NCI-H2029 treated with DMSO at 0.1 percent for 48 hours (cell line): ENCODE measurements around the gene NR2E3.
"Not testable (repeated sequence)": the region's sequence is repeated elsewhere in the genome, so short reads cannot be mapped to it uniquely, and the experiment has no call there.

Experiments
- DNase-seq: peaks from one replicate; lab custom pipeline; 2025; lab: John Stamatoyannopoulos, UW

NR2E3 gene

DNA sequence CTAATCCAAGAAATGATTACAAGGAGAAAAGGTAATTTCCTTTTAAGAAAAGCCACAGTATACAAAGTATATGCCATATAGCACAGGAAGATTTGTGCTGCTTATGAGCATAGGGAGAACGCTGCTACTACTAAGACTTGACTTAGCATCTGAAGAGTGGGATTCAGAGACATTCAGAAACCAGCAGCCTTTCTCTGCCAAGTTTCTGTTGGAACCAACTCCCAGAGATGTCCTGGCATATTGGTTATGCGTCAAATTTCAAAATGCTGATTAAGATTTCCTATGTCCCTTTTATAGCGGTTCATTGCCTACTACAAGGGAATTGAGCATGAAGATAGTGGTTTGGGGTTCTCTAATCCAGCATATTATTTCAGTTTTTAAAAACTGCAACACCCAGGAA lies 4.9 kb downstream of the NR2E3 start:
- DNase-seq: no peak

DNA sequence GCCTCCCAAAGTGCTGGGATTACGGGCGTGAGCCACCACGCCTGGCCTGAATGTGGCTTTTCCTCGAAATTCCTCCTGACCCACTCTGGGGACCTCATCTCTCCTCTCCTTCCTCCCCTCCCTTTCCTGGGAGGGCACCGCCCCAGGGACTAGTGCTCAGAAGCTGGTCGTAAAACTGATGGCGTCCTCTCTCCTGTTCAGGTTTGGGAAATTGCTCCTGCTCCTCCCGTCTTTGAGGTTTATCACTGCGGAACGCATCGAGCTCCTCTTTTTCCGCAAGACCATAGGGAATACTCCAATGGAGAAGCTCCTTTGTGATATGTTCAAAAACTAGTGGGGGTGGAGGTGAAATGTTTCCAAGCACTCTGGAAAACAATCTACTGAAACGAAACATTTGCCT lies 7.0 kb downstream of the NR2E3 start:
- DNase-seq: no peak

DNA sequence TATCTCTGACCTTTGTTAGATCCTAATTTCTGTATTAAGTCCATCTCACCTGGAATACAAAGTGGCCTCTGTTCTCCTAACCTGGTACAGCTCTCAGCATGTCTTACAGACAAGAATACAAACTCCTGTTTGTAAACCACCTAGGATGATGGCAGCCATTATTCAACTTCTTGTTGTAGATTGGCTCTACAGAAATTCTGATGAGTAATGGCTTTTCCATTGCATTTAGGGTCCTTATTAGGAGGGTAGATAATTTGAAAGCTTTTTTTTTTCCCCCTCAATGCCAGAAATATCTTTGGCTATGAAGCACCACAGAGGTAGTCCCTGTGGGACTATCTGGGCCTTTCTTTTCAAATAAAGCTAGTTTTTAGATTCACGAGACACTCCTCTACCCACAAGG lies 9.8 kb downstream of the NR2E3 start:
- DNase-seq: no peak

DNA sequence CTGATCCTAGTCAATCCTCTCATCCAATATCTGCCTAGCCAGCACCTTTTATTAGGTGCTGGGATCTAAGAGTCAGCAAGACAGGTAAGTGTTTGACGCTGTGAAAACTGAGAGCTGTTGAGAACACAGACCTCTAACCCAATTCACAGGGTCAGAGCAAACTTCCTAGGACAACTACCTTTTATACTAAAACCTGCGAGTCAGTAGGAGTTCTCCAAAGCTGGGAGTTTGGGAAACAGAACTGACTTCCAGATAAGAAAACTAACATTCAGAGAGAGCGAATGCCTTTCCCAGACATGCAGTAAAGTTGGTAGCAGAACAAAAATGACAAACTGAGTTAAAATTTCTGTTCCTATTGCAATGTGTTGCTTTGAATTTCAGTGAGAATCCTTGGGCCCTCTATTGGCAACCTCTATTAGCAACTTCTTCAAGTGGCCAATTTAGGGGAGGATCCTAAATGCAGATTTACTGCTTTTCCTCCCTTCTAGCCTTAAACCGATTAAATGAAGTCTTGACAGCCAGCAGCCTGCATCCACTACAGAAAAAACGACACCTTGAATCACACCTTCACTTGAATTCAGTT lies 11.3 kb downstream of the NR2E3 start:
- no peak for DNase-seq

DNA sequence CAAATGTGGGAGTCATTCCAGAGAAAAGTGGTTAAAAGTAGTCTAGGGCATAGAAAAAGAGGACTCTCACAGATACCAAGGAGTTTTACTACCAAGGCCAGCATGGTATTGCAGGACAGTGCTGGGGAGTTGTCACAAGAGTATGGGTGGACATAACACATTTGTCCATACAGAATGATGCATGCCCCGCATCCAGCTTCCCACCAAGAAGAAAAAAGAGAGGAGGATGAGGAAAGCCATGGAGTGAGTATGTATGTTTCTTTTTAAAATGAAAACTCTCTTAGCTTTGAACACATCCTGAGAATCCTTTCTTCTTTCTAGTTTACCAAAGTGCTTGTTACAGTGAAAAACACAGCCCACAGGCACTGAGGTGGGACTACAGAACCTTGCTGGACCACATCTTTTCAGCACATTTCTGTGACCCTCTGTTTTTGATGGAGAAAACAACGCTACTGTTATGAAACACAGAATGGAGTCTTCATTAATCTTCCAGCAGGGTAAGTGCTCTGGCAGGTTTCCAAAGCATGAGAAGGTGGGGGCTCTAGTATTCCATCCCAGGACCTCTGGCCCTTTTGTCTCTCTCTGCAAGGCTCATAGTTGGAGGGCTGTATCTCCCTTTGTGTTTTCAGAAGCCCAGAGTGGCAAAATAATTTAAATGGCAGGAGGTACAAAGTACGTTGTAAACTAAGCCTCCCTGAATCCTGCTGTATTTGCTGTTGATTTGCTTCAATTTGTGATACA lies 12.7 kb downstream of the NR2E3 start:
- no peak for DNase-seq

DNA sequence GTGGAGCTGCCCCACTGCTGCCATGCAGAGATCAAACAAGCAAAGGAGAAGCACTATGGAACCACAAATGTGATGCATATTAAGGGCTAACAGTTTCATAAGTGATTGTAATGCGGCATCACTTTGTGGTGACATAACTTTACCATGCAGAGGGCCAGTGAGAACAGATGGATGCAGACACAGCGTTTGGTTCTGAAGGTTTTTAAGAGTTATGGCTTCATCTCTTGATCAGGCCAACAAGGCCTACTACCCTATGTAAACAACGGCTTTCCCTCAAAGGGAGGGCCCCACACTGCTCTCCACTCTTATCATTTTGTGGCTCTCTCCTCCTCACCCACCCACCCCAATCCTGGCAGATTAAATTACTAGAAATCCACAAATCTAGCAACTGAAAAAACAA lies 13.4 kb downstream of the NR2E3 start:
- DNase-seq: no peak

DNA sequence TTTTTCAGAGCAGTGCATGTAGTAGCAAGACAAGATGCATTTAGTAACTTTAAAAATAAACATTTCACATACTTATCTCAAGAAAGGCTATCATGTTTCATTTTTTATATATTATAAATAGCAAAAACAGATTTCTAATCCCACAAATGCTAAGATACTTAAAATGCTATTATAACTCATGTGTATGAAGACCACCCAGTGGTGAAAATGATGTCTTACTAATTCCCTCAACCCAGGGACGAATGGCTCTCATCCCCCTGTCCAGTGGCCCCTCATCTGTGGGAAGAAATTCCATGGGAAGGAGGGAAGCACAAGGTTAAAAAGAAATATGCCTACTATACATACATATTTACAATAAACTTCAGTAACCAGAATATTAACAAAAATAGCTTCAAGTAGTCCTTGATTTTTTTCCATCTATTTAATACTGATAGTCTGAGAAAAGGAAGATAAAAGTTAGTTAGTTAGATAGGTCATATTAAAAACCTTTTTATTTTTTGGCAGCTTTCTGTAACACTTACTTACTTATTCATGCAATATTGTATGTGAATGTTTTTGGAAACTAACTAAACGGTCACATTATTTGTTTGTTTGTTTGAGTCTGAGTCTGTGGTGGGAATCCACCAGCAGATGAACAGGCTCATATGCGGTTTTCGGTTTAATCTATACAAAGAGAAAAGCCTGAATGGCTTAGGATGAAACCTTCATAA lies 14.8 kb downstream of the NR2E3 start:
- DNase-seq: no peak

DNA sequence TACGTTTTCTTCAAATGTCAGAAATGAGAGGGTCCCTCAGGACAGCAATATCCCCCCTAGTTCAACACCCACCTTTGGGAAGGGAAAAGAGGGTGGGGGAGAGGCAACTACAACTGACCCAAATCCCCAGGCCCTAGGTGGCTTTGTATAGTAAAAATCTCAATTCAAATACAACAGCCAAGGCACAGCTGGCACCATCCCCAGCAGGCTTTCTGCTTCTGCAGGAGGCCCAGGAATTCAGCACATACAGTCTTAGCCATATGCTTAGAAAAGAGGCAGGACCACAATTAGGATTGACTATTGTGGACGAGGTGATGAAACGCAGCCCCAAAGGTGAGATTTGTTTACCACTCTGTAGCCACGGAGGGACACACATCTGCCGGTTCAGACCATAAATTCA lies 15.8 kb downstream of the NR2E3 start:
- no peak for DNase-seq

DNA sequence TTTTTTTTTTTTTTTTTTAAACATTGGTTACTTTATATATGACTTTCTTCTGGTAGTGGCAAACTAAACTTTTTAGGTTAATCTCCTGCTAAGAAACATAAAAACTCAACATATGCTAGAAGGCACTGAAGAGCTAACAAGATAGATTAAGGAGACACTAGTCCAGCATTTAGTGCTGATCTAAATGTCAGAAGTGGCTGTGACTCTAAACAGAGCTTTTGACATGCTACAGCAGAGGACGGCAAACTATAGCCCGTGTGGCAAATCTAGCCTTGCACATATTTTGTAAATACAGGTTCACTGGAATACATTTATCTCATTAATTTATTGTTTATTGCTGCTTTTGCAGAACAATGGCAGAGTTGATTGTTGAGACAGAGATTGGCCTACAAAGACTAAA lies 20.6 kb downstream of the NR2E3 start:
- no peak for DNase-seq

DNA sequence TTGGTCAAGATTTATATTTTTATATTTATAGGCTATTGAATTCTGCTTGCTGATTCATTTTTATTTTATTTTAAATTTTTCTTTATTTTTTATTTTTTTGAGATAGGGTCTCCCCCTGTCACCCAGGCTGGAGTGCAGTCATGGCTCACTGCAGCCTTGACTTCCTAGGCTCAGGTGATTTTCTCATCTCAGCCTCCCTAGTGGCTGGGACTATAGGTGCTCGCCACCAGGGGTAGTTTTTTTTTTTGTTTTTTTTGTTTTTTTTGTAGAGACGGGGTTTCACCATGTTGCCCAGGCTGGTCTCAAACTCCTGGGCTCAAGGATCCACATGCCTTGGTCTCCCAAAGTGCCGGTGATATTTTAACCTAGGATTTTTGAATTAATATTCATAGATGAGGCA lies 31.2 kb downstream of the NR2E3 start:
- no peak for DNase-seq

DNA sequence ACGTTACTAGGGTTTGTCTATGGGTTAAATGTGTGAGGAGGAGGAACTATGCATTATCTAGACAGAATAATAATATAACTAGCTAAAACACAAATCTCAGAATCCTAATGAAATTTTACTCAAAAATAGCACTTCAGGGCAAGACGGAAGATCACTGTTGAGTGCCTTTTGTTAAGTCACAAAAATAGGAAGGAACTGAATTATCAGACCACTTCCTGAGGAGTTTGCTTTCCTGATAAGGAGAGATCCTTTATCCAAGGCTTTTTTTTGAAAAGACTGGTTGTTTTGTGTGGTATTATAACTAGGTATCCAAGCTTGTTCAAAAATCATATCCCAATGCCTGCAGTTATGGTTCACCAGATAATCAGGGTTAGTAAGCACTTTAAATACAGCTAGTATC lies 34.6 kb downstream of the NR2E3 start:
- DNase-seq: no peak

DNA sequence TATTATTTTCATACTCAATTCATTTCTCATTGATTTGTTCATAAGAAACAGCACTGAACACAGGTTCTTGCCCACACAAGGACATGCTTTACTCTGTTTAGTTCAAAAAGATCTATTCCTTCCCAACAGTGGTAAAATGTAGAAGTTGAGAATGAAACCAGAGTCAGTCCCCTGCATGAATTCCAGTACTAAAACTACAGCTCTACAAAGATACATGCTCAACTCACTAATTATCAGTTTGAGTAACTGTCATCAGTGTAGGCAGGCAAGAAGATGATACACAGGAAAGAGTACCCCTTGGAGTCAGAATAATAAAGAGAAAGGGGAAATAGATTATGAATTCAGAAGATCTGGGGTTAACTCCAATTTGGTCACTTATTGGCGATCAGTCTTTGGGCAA lies 43.2 kb downstream of the NR2E3 start:
- DNase-seq: no peak

DNA sequence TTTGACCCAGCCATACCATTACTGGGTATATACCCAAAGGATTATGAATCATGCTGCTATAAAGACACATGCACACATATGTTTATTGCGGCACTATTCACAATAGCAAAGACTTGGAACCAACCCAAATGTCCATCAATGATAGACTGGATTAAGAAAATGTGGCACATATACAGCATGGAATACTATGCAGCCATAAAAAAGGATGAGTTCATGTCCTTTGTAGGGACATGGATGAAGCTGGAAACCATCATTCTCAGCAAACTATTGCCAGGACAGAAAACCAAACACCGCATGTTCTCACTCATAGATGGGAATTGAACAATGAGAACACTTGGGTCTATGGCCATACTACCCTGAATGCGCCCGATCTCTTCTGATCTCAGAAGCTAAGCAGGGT lies 47.9 kb downstream of the NR2E3 start:
- DNase-seq: not testable (repeated sequence)
